HG03378 (cell line): ENCODE results near the gene ICAM4.

Source experiments
- ATAC-seq: cut with Tn5 transposase; IDR thresholded peaks from one replicate; pipeline ENCODE4 v1.9.1; 2021; ENCODE audit warnings: mild to moderate bottlenecking, moderate library complexity; ENCODE audit not compliant: unreplicated experiment

The ICAM4 gene

DNA sequence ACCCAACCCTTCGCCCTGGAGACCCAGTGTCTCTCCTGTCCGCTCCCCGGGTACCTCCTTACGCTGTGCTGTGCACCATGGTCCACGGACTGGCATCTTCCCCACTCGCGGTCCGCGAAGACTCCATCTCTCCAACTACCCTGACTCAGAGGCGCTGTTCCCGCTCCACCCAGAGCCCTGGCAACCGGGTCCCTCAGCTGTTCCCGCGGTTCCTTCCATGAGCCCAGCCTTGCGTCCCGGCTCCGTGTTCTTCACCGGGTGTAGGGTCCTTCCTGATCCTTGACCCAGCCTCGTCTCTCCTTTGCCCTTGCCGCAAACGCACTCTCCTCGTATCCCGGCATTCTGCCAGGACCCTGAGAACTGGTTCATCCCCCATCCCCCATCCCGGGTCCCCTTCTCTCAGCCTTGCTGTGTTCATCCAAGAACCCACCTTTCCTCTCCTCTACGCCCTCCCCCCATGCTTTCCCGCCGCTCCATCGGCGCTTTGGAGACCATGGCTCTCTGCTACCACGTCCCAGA lies 3.7 kb downstream of the ICAM4 start:
- ATAC-seq: no peak

DNA sequence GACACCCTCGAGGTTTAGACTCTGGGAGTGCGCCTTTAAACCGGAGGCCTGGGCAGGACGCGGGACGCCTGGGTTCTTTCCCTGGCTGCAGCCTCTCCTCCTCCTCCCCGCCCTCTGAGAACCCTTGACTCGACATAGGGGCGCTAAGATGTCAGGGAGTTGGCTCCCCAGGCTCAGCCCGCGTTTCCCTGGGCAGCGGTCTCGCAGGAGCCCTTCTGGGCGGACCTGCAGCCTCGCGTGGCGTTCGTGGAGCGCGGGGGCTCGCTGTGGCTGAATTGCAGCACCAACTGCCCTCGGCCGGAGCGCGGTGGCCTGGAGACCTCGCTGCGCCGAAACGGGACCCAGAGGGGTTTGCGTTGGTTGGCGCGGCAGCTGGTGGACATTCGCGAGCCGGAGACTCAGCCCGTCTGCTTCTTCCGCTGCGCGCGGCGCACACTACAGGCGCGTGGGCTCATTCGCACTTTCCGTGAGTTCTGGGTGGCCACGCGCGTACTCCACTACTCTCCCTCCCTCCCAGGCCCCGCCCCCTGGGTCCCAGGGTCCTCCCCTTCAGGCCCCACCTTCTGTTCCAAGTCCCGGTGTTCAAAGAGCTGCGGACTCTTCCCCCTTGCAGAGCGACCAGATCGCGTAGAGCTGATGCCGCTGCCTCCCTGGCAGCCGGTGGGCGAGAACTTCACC lies 4.3 kb downstream of the ICAM4 start:
- no peak for ATAC-seq

- ATAC-seq: no peak
Measured at GRCh38 chr19:10291554-10292205, 4.9 kb downstream of the ICAM4 start.

DNA sequence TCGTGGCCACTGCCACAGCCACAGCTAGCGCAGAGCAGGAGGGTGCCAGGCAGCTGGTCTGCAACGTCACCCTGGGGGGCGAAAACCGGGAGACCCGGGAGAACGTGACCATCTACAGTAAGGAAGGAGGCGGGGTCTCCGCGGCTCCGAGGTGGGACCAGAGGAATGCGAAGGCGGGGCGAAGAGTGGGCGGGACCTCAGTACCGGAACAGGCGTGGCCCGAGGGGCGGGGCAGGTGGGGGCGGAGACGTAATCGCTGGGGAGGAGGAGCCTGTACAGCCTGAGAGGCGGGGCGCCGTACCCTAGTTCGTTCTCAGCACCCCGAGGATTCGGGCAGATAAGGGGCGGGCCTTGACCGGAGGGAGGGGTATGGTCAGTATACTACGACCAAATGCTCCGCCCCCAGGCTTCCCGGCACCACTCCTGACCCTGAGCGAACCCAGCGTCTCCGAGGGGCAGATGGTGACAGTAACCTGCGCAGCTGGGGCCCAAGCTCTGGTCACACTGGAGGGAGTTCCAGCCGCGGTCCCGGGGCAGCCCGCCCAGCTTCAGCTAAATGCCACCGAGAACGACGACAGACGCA lies 5.5 kb downstream of the ICAM4 start:
- no peak for ATAC-seq

DNA sequence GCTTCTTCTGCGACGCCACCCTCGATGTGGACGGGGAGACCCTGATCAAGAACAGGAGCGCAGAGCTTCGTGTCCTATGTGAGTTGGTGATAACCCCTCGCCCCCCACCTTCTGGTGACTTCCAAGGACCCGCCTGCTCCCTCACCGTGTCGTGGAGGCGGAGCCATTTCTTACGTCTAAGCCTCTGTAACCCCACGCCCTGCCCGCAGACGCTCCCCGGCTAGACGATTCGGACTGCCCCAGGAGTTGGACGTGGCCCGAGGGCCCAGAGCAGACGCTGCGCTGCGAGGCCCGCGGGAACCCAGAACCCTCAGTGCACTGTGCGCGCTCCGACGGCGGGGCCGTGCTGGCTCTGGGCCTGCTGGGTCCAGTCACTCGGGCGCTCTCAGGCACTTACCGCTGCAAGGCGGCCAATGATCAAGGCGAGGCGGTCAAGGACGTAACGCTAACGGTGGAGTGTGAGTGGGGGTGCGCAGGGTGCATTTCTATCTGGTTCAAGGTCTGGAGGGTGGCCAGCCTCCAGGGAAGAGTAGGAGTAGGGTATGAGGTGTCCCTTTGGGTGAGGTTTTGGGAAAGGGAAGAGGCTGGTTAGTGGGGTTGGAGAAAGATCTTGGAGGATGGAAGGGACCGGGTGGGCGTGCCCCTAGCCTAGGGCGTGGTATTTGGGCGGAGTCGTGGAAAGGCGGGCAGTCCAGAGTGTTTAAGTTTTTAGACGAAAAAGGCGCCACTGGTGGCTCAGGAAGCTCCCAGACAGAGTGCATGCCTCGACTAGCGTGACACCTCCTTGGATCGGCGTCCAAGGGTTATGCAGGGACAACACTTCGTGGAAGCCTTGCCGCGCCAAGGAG lies 6.3 kb downstream of the ICAM4 start:
- ATAC-seq: no peak

DNA sequence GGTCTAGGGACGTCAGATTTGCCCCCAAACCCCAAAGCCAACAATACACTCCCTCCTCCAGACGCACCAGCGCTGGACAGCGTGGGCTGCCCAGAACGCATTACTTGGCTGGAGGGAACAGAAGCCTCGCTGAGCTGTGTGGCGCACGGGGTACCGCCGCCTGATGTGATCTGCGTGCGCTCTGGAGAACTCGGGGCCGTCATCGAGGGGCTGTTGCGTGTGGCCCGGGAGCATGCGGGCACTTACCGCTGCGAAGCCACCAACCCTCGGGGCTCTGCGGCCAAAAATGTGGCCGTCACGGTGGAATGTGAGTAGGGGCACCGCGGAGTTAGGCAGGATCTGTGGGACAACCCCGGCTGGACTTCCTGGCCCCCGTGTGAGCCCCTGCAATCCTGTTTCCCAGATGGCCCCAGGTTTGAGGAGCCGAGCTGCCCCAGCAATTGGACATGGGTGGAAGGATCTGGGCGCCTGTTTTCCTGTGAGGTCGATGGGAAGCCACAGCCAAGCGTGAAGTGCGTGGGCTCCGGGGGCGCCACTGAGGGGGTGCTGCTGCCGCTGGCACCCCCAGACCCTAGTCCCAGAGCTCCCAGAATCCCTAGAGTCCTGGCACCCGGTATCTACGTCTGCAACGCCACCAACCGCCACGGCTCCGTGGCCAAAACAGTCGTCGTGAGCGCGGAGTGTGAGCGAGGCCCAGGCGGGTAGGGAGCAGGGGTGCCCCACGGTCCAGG lies 7.0 kb downstream of the ICAM4 start:
- ATAC-seq: no peak

DNA sequence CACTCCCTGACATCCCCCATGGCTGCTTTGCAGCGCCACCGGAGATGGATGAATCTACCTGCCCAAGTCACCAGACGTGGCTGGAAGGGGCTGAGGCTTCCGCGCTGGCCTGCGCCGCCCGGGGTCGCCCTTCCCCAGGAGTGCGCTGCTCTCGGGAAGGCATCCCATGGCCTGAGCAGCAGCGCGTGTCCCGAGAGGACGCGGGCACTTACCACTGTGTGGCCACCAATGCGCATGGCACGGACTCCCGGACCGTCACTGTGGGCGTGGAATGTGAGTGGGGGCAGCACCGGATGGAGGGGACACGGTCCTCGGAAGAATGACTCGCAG lies 7.6 kb downstream of the ICAM4 start:
- ATAC-seq: no peak

DNA sequence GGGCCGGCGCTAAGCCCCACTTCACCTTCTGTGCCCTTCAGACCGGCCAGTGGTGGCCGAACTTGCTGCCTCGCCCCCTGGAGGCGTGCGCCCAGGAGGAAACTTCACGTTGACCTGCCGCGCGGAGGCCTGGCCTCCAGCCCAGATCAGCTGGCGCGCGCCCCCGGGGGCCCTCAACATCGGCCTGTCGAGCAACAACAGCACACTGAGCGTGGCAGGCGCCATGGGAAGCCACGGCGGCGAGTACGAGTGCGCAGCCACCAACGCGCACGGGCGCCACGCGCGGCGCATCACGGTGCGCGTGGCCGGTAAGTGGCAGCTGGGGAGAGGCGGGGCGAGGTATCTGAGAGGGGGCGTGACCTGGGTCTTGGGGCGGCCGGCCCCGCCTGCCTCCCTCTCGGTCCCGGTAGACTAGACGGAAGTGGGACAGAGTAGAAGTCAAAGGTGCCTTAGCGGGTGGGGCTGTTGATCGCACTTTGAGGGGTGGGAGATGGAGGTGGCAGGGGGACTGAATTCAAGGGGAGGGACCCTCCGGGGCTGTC lies 8.6 kb downstream of the ICAM4 start:
- ATAC-seq: no peak

- no peak for ATAC-seq
Measured at GRCh38 chr19:10295847-10296591, 9.3 kb downstream of the ICAM4 start.

DNA sequence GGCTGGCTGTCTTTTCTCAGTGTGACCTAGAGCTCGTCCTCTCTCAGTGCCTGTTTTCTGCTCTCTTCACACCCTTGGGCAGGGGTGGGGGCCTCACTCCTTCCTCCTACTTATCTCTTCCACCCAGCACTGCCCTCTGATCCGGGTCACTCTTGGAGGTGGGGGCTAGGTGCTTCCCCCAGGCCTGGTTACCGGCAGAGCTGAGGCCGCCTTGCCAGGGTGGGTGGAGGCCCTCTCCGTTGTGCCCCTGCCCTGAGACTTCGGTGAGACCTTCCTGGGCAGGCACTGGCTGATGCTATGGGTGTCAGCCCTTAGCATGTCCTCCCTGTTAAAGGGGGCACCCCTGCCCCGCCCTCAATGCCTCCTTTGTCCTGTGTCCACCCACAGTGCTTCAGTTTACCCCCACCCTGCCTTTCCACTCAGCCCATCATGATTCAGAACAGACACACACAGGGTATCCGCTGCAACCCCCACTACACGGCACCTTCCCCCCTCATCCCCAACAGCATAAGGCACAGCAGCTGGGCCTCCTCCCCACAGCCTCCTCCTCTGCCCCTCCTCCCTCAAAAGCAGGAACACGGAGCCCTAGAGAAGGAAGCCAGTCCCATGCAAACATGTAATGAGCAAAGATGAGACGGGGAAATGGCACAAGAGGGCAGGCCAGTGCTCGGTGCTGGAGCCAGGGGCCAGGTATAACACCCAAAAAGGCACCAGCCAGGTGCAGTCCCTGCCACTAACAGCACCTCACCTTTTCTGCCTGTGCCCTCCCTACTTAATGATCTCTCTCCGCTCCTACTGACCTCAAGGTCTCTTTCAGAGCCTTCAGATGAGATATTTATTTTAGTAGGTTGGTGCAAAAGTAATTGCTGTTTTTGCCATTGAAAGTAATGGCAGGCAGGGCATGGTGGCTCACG lies 13.0 kb downstream of the ICAM4 start:
- ATAC-seq: no peak

DNA sequence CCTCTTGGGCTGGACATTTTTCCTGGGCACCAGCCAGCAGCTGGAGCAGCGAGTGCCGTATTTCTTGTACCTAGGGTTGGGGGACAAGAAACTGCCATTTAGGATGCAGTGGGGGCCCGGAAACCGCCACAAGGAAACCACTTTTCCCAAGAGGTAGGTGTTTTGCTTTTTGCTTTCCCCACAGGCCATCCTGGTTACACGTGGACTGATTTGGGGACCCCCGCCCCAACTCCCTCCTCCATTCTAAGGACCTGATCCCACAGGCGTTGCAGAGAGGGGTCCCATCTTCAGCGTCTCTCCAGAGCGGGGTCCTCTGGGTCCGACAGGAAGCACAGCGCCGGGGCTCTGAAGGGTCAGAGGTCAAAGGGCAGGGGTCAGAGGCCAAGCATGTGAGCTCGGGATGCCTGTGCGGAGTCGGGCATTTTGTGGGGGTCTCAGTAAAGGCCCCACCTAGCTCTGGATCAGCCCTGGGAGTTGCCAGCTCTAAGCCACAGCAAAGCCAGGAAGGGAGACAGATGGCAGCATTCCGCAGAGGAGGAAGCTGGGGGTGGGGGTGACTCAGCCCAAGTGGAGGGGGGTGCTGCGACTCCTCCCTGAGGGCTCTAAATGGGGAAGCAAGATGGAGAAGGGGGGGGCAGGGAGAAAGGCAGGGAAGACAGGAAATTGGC lies 18.5 kb downstream of the ICAM4 start:
- ATAC-seq: no peak

DNA sequence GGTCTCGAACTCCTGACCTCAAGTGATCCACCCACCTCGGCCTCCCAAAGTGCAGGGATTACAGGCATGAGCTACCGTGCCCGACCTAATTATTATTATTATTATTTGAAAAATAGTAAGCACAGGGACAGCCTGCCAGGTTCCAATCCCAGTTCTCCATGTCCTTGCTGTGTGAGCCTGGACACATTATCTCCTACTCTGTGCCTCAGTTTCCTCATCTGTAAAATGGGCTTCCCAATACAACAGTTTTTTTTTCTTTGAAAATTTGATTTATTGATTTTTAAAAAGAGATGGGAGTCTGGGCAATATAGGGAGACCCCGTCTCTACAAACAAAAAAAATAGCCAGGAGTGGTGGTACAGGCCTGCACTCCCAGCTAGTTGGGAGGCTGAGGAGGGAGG lies 19.6 kb downstream of the ICAM4 start:
- ATAC-seq: no peak

DNA sequence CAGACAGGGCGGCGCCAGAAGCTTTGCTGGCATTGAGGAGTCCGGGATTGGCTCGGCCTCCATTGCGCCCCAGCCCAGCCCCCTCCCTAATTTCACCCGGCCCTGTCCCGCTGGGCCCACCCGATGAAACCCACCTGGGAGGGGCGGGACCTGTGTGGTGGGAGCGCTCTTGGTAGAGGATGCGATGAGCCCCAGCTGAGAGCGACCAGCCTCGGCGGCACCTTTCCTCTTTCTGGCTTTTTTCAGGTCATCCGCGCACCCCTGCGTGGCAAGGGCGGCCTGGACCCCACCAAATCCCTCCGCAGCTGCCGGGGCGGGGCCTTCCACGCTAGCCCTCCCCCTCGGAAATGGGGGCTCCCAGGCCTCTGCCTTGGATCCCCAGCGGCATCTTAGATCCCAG lies 22.7 kb downstream of the ICAM4 start, which contains the start of gene ZGLP1:
ZGLP1 (minus strand) TSS at position 393 of the 400 bp plus-strand sequence.
- ATAC-seq: no peak

DNA sequence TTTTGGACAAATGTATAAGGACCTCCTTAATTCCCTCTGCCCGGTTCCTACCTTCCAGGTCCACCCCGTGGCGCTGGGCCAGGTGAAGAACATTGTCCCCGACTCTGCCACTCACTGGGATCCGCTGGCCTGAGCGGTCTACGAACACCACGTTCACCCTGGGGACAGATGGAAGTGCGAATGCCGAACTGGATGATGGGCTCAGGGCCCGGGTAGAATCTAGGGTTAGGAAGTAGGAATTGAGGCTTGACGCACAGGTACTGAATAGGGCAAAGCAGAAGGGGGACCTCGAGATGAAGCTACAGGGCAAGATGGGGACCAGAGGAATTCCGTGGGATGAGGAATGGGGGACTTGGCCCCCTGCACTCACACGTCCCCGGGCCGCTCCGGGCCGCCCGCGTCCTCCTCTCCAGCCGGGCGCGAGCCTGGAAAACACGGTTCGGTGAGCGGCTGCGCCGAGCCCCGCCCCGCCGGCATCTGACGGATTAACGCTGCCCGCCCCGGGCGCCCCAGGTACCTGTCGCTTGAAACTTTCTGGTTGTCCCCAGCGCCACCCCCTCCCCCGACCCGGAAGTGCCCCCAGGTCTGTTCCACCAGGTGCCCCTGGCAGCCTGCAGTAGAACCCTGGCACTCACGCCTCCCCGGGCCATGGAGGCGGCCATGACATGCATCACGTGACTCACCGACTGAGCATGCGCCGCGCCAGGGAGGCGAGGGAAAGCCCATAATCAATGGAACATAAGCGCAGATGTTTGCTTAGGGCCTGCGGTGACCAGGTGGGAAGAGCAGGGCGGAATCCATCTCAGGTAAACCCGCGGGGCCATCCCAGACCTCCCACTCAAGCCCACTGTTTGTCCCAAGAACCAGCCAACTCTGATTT lies 28.8 kb downstream of the ICAM4 start, which contains the start of gene FDX2:
FDX2 (minus strand) TSS at position 681 of the 880 bp plus-strand sequence; CDS start at position 662, 19 bp downstream.
- no peak for ATAC-seq

DNA sequence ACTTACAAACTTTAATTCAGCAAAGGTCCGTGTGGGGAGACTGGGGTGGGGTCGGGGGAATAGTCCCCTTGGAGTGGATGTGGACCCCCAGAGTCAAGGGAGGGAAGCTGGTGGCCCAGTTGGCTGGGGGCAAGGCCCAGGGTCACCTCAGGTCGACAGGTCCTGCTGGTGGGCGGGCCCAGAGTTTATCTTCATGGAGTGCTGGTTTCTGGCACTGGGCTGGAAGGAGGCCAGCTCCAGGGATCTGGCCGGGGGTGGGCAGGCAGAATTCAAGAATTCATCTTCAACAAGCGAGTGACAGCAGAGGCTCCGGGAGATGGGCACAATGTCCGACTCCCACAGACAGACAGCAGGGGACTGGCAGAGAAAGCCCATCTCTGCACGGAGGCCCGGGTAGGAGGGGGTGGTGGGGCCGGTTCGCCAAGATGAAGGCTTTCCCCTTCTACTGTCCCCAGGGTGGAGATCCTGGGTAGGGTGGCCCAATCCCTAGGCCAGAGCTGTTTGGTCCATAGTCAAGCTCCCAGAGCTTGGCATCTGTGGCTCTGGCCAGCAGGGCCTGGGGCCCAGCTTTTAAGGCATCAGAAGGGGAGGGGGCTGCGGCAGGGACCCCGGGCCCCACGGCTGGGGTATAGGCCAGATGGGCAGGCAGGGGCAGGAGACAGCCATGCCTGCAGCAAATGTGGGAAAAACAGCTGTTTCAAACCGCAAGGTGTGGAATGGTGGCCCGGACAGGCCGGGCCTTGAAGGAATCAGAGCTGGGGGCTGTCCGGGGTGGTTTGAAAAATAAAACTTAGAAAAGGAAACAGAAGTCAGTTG lies 29.7 kb downstream of the ICAM4 start:
- ATAC-seq: no peak
